ENCODE results near the gene ADGRD2.

The ADGRD2 gene

GRCh38 chr9:124453586-124454191 lies 3.4 kb downstream of the ADGRD2 start:
- Mint-ChIP-seq H3K4me1 (no peaks in the 10 kb centered on the region), H3K9me3 (no peaks in the 10 kb centered on the region), H3K27me3 (peaks cover 40% of the 10 kb centered on the region), H3K36me3 (ENCODE audit: insufficient read depth) (peaks cover 4% of the 10 kb centered on the region), H3K27ac (ENCODE audit: low read depth) (no peak overlapping the region), H3K4me3 (no peak overlapping the region)
- DNase-seq (ENCODE audit: low spot score in 2 of 2) (no peak), ATAC-seq (replicated peaks; ENCODE audit: extremely low read depth, poor library complexity, severe bottlenecking) (no peak)

GRCh38 chr9:124454296-124454695 lies 4.0 kb downstream of the ADGRD2 start:
- H3K27ac Mint-ChIP-seq (ENCODE audit: low read depth): no peak overlapping the region
- no peaks in the 10 kb centered on the region for H3K4me1 Mint-ChIP-seq
- DNase-seq (ENCODE audit: low spot score in 2 of 2) (no peak), ATAC-seq (replicated peaks; ENCODE audit: extremely low read depth, poor library complexity, severe bottlenecking) (no peak)
- H3K9me3 Mint-ChIP-seq: no peaks in the 10 kb centered on the region
- peaks cover 4% of the 10 kb centered on the region for H3K36me3 Mint-ChIP-seq (ENCODE audit: insufficient read depth)
- H3K4me3 Mint-ChIP-seq: no peak overlapping the region
- H3K27me3 Mint-ChIP-seq: peaks cover 34% of the 10 kb centered on the region

GRCh38 chr9:124454791-124455443 lies 4.7 kb downstream of the ADGRD2 start:
- Mint-ChIP-seq H3K27me3 (peaks cover 28% of the 10 kb centered on the region), H3K36me3 (ENCODE audit: insufficient read depth) (peaks cover 4% of the 10 kb centered on the region), H3K4me3 (no peak overlapping the region), H3K4me1 (no peaks in the 10 kb centered on the region), H3K9me3 (no peaks in the 10 kb centered on the region), H3K27ac (ENCODE audit: low read depth) (no peak overlapping the region)
- DNase-seq (ENCODE audit: low spot score in 2 of 2): no peak
- ATAC-seq (replicated peaks; ENCODE audit: extremely low read depth, poor library complexity, severe bottlenecking): no peak

GRCh38 chr9:124455820-124456219 lies 5.6 kb downstream of the ADGRD2 start:
- peaks cover 19% of the 10 kb centered on the region for H3K27me3 Mint-ChIP-seq
- H3K4me3 Mint-ChIP-seq: no peak overlapping the region
- no peak overlapping the region for H3K27ac Mint-ChIP-seq (ENCODE audit: low read depth)
- no peaks in the 10 kb centered on the region for H3K36me3 Mint-ChIP-seq (ENCODE audit: insufficient read depth)
- H3K9me3 Mint-ChIP-seq: no peaks in the 10 kb centered on the region
- DNase-seq (ENCODE audit: low spot score in 2 of 2): no peak
- H3K4me1 Mint-ChIP-seq: no peaks in the 10 kb centered on the region
- no peak for ATAC-seq (replicated peaks; ENCODE audit: extremely low read depth, poor library complexity, severe bottlenecking)

DNA sequence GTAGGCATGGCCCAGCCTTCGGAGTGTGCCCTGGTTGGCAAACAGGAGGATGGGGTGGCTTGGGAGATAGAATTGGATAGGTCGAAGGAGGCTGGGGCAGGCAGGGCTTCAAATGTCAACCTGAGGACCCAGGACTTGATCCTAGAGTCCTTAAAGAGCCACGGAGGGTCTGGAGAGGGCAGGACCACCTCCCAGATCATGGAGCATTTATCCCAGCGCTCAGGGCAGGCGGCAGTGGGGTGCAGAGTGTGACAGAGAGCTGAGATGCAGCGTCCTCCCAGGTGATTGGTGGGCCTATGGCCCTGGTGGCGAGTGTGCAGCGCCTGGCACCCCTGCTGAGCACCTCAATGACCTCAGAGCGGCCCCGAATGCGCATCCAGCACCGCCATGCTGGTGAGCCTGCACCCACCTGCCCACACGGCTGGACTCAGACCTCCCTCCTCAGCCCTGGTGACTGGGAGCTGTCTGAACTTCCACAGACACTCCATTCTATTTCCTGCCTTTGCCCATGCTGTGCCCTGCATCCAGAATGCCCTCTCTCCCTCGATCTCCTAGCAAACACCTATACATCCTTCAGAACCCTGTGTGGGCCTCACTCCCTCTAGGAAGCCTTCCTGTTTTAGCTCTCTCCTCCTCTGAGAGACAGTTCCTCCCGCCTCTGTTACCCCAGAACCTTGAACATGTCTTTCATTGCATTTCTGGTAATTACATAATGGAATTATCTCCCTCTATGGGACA lies 6.3 kb downstream of the ADGRD2 start:
- Mint-ChIP-seq H3K9me3 (no peaks in the 10 kb centered on the region), H3K27ac (ENCODE audit: low read depth) (no peak overlapping the region), H3K4me1 (no peaks in the 10 kb centered on the region), H3K36me3 (ENCODE audit: insufficient read depth) (no peaks in the 10 kb centered on the region), H3K27me3 (peaks cover 12% of the 10 kb centered on the region), H3K4me3 (no peak overlapping the region)
- ATAC-seq (replicated peaks; ENCODE audit: extremely low read depth, poor library complexity, severe bottlenecking): no peak
- no peak for DNase-seq (ENCODE audit: low spot score in 2 of 2)

- no peak overlapping the region for H3K4me3 Mint-ChIP-seq
- H3K27ac Mint-ChIP-seq (ENCODE audit: low read depth): no peak overlapping the region
- H3K36me3 Mint-ChIP-seq (ENCODE audit: insufficient read depth): no peaks in the 10 kb centered on the region
- DNase-seq (ENCODE audit: low spot score in 2 of 2) (no peak), ATAC-seq (replicated peaks; ENCODE audit: extremely low read depth, poor library complexity, severe bottlenecking) (no peak)
- no peaks in the 10 kb centered on the region for H3K4me1 Mint-ChIP-seq
- H3K27me3 Mint-ChIP-seq: peaks cover 4% of the 10 kb centered on the region
- no peaks in the 10 kb centered on the region for H3K9me3 Mint-ChIP-seq
These were observed 7.0 kb downstream of the ADGRD2 start for GRCh38 chr9:124457079-124457886.

- no peaks in the 10 kb centered on the region for H3K9me3 Mint-ChIP-seq
- no peaks in the 10 kb centered on the region for H3K27me3 Mint-ChIP-seq
- H3K36me3 Mint-ChIP-seq (ENCODE audit: insufficient read depth): no peaks in the 10 kb centered on the region
- H3K27ac Mint-ChIP-seq (ENCODE audit: low read depth): no peak overlapping the region
- DNase-seq (ENCODE audit: low spot score in 2 of 2) (no peak), ATAC-seq (replicated peaks; ENCODE audit: extremely low read depth, poor library complexity, severe bottlenecking) (no peak)
- H3K4me3 Mint-ChIP-seq: no peak overlapping the region
- H3K4me1 Mint-ChIP-seq: no peaks in the 10 kb centered on the region
These were observed 7.7 kb downstream of the ADGRD2 start for GRCh38 chr9:124457887-124458431.

- no peaks in the 10 kb centered on the region for H3K9me3 Mint-ChIP-seq
- no peak for DNase-seq (ENCODE audit: low spot score in 2 of 2)
- H3K36me3 Mint-ChIP-seq (ENCODE audit: insufficient read depth): no peaks in the 10 kb centered on the region
- no peak for ATAC-seq (replicated peaks; ENCODE audit: extremely low read depth, poor library complexity, severe bottlenecking)
- H3K4me1 Mint-ChIP-seq: no peaks in the 10 kb centered on the region
- H3K4me3 Mint-ChIP-seq: no peak overlapping the region
- H3K27ac Mint-ChIP-seq (ENCODE audit: low read depth): no peak overlapping the region
- no peaks in the 10 kb centered on the region for H3K27me3 Mint-ChIP-seq
These were observed 8.2 kb downstream of the ADGRD2 start for GRCh38 chr9:124458441-124458840.

DNA sequence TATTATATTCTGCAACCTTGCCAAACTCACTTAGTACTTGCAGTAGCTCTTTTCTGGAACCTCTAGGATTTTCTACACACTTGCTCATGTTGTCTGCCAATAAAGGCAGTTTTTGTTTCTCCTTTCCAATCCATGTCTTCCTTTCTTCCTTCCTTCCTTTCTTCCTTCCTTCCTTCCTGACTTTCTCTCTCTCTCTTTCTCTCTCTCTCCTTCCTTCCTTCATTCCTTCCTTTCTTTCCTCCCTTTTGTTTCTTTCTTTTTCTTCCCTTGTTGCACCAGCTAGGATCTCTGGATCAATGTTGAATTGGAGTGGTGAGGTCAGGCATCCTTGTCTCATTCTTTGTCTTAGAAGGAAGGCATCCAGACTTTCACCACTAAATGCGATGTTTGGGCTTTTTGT lies 12.5 kb downstream of the ADGRD2 start:
- H3K36me3 Mint-ChIP-seq (ENCODE audit: insufficient read depth): no peaks in the 10 kb centered on the region
- peaks cover 11% of the 10 kb centered on the region for H3K27me3 Mint-ChIP-seq
- no peak overlapping the region for H3K27ac Mint-ChIP-seq (ENCODE audit: low read depth)
- H3K4me1 Mint-ChIP-seq: no peaks in the 10 kb centered on the region
- no peak for ATAC-seq (replicated peaks; ENCODE audit: extremely low read depth, poor library complexity, severe bottlenecking)
- no peak overlapping the region for H3K4me3 Mint-ChIP-seq
- DNase-seq (ENCODE audit: low spot score in 2 of 2): no peak
- H3K9me3 Mint-ChIP-seq: no peaks in the 10 kb centered on the region

- ATAC-seq (replicated peaks; ENCODE audit: extremely low read depth, poor library complexity, severe bottlenecking): no peak
- H3K27me3 Mint-ChIP-seq: peaks cover 22% of the 10 kb centered on the region
- no peak overlapping the region for H3K4me3 Mint-ChIP-seq
- H3K4me1 Mint-ChIP-seq: no peaks in the 10 kb centered on the region
- H3K36me3 Mint-ChIP-seq (ENCODE audit: insufficient read depth): no peaks in the 10 kb centered on the region
- DNase-seq (ENCODE audit: low spot score in 2 of 2): no peak
- H3K27ac Mint-ChIP-seq (ENCODE audit: low read depth): no peak overlapping the region
- H3K9me3 Mint-ChIP-seq: no peaks in the 10 kb centered on the region
These were observed 15.5 kb downstream of the ADGRD2 start for GRCh38 chr9:124465736-124466135.

DNA sequence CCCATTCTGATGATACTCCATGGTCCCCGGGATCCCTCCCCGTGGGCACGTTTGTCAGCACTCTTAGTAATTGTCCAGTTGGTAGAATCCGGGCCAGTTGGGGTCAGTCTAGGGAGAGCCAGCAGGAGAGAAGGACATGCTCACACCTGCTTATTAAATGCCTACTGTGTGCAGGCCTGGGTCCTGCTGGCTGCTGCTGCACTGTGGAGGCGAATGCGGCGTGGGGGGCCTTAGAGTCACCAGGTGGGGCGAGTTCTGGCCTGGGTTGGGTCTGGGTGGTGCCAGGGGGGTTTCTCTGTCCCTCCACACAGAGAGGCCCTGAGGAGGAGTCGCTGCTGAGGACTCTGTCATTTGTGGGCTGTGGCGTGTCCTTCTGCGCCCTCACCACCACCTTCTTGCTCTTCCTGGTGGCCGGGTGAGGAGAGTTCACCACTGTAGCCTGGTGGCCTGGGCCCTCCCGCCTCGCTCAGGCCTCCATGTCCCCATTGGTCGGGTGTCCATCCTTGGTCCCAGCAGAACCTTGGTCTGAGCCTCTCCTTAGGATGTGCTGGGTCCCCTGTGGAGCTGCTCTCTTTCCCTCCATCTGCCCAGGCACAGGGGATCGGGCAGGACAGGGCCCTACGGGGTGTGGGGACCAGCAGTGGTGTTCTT lies 17.3 kb downstream of the ADGRD2 start:
- ATAC-seq (replicated peaks; ENCODE audit: extremely low read depth, poor library complexity, severe bottlenecking) (no peak), DNase-seq (ENCODE audit: low spot score in 2 of 2) (no peak)
- Mint-ChIP-seq H3K27me3 (peaks cover 36% of the 10 kb centered on the region), H3K36me3 (ENCODE audit: insufficient read depth) (no peaks in the 10 kb centered on the region), H3K27ac (ENCODE audit: low read depth) (no peak overlapping the region), H3K9me3 (no peaks in the 10 kb centered on the region), H3K4me1 (no peaks in the 10 kb centered on the region), H3K4me3 (no peak overlapping the region)
